HG02763 (cell line): ENCODE results near the gene SDCBP2.

Source experiments
- ATAC-seq: cut with Tn5 transposase; IDR thresholded peaks from one replicate; pipeline ENCODE4 v1.9.1; 2021; ENCODE audit warnings: mild to moderate bottlenecking, moderate library complexity; ENCODE audit not compliant: unreplicated experiment

The SDCBP2 gene

DNA sequence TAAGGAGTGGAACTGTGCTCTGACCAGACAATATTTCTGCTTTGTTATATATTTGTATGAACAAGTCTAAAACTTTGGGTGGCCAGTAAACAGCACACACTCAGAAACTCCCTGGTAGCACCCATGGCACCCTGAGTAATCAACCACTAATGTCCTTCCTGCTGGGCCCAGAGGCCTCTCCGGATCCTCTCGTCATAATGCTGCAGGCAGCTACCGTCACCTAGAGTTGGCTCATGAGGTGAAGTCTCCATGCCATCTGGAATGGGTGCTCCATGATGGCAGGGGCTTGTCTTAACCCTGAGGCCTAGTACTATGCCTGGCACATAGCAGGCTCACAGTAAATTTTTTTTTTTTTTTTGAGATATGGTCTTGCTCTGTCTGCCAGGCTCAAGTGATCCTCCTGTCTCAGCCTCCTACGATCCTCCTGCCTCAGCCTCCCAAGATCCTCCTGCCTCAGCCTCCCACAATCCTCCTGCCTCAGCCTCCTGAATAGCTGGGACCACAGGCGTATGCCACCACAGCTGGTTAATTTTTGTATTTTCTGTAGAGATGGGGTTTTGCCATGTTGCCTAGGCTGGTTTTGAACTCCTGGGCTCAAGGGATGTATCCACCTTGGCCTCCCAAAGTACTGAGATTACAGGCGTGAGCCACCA lies 3.0 kb upstream of the SDCBP2 start:
- ATAC-seq: no peak

DNA sequence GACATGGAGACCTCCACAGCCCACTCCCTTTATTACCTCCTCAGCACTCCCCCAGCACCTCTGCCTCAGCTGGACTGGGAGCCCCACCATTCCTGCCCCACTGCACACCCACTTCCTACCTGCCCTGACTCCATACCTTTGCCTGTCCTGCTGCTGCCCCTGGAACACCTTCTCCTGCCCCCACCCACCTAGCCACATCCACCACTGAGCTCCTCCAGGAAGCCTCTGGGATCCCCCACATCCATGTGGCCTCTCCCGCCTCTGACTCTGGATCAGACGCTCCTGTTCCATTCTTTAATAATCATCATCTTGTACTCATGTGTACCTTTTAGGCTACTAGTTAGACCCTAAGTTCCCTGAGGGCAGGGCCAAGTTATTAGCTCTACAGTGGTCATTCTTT lies 2.2 kb upstream of the SDCBP2 start:
- ATAC-seq: no peak

DNA sequence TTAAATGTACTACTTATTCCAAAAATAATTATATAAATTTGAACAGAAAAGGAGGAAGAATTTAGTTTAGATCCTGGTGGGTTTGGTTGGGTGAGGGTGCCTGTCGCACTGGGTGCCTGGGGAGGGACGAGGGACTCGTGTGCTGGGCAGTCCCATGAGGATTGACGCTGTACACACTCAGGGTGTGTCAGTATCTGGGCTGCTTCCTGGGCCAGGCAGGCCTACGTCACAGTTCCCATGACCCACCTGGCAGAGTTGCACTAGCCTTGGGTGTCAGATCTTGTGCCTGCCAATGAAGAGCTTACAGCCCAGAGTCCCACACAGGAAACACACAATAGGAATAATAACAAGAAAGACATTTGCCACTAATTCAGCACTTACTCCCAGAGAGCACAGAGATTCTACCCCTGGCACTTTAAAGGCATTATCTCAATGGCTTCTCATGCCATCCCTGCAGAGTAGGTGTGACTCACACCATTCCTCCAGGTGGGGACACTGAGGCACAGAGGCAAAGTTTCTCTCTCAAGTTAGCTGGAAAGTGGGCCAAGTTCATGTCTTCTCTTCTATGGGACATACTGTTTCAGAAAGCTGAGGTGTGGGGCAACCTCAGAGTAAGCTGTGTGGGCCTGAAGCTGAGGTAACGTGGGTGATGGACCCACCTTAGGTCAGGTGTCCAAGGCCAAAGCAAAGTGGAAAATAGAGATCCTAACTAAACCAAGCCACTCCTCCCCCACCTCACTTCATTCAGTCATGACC lies 1.3 kb upstream of the SDCBP2 start:
- no peak for ATAC-seq

DNA sequence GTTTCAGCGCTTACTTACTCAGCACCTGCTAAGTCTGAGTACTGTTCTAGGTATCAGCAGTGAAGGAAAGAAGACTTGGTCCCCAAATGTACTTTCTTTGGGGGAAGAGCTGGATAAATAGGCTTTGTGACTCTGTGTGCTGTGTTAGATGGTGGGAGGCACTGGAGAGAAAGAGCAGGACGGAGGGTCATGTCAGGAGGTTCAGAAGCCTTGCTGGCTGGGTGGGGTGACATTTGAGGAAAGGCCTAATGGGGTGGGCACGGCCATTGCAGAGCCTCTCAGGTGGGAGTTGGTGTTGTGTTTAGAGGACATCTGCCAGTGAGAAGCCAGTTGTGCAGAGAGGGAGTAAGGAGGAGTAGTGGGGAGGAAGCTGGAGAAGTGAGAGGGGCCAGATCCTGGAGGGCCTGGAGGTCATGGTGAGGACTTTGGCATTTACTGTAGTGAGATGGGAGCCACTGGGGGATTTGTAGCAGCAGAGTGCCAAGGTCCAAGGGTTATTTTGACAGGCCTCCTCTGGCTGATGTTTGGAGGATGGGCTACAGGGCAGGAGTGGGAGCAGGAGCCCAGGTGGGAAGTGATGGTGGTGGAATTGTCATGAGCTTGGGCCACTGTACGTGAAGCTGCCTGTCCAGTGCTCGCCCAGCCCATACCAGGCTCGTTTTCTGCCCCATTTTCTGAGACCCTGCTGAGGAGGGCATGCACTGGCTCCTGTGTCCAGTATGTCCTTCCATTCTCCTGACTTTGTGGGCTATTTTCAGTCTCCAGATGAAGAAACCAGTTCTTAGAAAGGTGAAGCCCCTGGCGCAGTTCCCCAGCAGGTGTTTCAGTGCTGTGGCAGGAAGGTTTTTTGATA lies 886 bp downstream of the SDCBP2 start:
- no peak for ATAC-seq

DNA sequence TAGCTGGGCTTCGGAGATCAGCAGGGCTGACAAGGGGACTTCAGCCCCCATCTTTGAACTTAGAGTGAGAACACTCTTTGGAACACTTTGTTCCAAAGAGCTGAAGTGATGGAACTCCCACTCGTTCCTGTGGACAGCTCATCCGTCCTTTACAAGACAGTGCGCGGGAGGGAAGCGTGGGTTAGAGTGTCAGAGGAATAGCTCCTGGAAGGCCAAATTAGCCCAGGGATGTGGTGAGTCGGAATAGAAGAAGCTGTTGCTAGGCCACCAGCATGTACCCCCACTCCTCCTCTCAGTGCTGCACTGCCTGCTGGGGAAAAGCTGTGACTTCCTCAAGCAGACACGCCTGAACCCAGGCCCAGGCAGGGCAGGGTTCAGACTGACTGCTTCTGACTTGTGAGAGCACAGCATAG lies 1.7 kb downstream of the SDCBP2 start:
- ATAC-seq: no peak

DNA sequence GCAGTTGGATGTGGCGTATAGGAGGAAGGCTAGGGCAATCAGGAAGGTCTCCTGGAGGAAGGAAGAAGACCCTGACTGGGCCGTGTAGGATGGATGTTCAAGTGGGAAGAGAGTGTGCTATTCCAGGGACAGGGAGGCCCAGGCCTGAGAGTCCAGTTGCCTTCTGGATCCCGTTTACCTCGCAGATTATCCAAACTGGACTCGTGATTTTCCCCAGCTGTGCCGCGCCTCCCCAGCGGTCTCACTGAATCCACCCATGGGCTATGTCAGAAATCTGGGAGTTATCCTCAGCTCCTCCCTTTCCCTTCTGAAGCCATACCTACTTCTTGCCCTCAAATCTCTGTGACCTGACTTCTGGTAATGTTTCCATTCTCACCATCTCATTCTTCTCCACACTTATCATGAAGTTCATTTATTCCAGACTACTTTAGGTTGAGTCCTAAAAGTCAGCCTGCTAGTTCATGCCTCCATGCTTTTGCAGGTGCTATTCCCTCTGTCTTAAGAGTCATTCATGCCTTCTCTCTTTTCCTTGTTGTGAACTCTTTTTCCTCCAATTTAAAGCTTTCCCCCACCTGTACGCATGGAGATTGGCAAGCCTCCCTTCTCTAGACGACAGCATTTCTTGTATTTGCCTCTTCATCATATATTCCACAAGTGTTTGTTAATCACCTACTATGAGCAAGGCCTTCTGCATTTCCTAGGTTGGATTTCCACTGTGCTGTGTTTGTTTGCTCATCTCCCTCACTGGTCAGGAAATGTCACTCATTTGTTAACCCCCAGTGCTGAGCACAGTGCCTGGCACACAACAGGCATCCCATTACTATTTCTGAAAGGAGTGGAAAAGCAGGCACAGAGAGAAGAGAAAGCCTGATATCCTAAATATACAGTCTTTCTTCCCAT lies 2.7 kb downstream of the SDCBP2 start:
- ATAC-seq: no peak

DNA sequence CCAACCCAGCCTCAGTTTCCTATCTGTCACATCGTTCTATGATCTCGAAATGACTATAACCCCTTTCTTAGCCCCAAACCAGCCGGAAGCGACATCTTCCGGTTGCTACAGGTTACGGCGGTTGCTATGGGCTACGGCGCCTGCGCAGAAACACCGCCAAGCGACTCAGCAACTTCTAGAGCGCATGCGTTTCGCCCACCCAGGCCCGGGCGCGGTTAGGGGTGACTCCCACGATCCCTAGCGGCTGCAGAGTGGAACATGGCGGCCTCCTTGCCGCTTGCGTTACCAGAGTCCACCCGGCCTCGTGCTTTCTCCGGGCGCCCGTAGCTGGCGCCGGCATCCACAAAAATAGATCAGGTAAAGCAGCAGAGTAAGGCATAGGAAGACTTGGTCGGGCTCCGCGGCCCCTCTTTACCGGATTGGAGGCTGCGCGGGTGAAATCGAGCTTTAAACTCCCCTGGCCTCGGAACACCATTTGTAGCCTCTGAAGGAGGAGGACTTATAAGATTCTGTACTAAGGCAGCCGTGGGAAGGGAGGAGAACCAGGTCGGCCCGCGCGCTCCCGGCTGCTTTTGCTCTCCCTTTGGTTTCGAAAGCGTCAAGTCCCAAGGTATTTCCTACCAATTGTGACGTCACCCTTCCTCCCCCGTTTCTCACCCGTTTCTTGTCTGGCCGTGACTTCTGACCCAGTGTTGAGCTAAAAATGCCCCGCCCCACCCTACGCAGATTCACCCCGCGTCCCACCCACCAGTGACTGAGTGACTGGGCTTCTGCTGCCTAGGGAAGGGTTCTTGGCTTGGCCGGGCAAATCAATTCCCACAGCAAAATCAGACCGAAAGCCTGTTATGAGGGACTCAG lies 3.5 kb downstream of the SDCBP2 start:
- ATAC-seq: peak; percentile 83

DNA sequence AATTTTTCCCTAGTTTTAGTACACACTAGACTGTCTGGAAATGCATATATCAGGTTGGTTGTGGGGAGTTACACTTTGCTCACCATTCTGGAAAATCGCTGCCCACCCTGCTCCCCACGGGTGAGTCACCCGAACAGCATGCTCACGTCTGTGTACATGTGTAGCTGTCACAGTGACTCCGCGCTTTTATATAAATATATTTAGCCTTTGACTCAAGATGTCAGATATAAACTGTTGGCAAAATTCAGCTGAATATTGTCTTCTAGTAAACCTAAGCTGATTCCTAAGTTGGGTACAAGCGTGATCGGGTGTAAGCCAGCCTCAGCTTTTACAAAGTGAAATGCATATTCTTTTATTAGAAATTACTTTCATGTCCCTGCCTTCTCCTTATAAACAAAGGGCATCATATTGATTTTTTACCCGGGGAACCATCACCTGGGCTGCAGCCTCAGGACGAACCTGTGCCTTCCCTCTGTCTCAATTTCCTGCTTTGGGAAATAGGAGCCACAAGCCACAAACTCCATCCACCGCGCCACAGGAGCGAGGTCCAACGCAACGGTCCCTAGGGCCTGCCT lies 4.3 kb downstream of the SDCBP2 start:
- peak; percentile 5 for ATAC-seq

DNA sequence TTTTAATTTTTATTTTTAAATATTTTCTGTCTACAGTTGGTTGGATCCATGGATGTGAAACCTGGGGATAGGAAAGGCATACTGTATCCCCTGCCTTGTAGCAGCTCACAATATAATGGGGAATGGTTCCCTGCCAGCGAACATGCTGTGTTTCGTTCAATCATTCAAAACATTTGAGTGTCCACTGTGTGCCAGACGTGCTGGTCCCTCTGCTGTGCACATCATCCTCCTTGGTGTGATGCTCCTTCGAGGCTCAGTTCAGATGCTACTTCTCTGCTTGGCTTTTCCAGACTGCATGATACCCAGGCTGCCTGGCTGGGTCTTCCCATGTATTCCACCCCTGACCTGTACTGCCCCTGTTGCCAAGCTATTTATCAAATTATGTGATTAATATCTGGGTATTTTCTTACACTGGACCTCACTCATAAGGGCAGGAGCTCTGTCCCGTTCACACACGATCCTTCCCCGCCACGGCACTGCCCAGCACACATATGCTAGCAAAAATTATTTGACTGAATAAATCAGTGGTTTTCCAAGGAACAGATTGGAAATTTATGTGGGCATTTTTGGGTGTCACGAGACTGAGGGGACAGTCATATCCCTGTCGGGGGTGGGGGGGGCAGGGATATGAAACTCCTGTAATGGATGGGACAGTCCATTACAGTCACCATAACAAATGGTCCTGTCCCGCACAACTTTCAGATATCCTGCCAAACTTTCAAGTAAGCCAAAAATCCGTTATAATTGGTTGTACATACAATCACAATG lies 4.9 kb downstream of the SDCBP2 start:
- ATAC-seq: no peak

DNA sequence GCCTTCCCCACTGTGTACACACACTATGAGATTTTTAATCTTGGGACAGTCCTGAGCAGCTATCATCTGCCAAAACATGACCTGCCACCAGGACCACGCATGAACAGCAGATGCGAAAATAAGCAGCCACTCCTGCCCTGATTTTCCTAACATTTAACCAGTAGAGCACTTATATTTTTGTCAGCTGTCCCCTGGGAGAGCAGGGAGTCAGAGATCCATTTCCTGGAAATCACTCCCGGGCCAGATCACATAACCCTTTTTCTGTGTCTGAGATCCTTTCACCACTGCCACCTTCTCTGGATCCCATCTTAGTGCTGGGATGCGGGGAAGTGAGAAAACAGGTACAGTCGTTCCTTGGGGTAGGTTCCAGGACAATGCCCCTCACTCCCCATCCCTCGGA lies 5.7 kb downstream of the SDCBP2 start:
- ATAC-seq: no peak

DNA sequence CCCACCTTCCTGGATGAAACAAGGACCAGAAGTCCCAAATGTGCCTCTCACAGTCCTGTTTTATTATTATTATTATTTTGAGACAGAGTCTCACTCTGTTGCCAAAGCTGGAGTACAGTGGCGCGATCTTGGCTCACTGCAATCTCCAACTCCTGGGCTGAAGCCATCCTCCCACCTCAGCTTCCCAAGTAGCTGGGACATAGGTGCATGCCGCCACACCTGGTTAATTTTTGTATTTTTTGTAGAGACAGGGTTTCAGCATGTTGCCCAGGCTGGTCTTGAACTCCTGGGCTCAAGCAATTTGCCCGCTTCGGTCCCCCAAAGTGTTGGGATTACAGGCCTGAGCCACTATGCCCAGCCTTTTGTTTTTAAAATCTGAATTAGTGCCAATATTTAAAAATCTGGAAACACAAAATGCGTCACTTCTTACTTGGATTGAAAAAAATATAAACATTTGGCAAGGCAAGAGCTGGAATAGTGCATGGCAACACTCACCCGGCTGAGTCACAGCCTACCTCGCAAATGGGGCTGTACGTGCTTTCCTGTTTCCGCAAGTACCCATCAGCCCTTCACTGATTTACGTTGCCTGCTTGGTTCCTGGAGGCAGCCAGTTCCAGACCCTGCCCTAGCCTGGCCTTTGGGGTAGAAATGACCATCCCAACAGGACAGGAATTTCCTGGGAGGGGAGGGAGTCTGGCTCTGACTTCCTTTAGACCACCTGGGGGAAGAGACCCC lies 6.3 kb downstream of the SDCBP2 start:
- ATAC-seq: no peak

DNA sequence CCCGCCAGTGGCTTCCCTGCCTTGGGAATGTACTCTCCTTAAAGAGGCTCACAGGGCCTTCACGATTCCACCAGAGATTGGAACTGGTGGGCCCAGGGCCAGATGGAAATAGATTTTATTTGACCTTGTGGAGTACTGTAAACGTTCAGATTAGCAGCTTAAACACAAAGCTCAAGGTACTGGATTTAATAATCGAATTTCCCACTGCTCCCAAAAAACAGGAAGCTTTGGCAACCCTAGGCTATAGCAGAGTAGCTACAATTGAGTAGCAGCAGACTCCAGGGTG lies 7.3 kb downstream of the SDCBP2 start:
- no peak for ATAC-seq

DNA sequence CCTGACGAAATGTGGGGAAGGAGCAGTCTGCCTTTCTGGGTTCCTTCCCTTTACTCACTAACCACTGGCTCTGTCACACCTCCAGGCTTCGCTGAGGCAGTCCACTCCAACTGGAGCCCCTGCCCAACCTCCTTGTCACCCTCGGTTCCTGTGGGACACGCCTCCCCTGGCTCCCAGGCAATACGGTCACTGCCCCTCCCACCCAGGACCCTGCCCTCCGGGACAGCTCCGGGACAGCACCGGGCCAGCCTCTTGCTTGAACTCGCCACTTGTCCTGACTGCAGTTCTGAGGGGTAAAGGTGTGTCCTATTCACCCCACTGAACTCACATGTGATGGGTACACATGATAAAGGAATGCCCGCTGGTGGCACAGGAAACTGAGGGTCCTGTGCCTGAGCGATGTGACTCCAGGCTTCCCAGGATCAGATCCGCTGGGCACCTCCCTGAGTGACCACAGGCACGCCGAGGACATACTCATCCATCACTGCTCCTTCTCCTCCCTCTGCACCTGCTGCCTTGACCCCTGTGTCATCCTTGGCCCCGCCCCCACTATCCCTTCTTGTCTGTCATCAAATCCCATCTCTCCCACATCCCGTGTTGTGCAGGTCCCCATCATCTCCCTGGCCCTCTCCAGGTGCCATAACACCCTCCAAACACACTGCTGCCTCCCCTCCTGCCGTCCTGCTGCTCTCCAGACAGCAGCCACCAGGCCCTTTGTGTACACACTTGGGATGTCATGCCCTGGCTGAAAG lies 7.9 kb downstream of the SDCBP2 start:
- ATAC-seq: no peak

DNA sequence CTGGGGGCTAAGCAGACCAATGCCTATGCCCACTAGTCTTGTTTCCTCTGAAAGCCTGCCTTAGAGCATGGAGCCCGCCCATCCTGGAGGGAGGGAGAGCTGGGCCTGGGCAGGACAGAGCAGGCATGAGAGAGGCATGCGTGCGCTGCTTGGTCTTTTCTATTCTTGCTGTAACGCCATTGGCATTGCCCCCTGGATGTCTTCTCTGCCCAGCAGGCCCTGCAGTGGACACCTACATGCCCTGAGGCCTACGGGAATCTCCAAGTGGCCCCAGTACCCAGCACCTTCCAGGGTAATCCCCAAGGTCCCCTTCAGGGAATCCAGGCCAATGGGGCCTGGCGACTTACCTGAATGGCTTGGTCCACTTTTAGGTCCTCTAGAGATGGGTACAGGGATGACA lies 8.9 kb downstream of the SDCBP2 start:
- ATAC-seq: no peak

DNA sequence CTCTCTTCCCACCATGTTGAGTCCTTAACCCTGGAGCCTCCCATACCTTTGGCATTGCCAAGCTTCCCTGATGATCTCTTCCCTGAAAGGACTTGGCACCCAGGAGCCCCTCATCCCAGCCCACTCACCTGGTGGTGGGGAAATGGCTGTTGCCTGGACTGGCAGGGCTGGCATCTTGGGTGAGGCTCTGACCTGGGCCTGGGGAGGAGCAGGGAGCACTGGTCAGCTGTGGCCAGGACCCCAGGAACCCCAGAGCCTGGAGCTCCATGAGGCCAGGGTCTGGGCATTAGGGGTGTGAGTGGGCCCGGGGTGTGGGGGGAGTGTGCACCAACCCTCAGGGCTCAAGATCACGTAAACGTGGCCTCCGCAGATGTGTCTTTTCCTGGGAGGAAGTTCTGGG lies 9.5 kb downstream of the SDCBP2 start:
- no peak for ATAC-seq

DNA sequence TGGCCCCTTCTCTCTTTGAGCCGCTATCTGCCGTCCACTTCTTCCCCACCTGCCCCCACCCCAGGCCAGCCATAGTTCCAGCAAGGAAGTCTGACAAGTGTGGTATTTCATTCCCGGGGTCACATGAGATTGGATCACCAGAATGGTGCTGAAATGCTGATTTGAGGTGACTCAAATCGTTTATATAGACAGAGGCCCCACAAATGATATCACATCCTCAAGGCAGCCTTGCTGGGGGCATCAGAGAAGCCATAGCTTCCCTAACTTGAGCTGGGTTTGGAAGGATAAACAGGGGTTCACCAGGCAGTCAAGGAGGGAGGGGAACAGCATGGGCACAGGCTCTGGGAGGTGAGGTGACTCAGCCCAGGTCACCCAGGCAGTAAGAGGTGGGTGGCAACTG lies 9.9 kb downstream of the SDCBP2 start:
- ATAC-seq: no peak

DNA sequence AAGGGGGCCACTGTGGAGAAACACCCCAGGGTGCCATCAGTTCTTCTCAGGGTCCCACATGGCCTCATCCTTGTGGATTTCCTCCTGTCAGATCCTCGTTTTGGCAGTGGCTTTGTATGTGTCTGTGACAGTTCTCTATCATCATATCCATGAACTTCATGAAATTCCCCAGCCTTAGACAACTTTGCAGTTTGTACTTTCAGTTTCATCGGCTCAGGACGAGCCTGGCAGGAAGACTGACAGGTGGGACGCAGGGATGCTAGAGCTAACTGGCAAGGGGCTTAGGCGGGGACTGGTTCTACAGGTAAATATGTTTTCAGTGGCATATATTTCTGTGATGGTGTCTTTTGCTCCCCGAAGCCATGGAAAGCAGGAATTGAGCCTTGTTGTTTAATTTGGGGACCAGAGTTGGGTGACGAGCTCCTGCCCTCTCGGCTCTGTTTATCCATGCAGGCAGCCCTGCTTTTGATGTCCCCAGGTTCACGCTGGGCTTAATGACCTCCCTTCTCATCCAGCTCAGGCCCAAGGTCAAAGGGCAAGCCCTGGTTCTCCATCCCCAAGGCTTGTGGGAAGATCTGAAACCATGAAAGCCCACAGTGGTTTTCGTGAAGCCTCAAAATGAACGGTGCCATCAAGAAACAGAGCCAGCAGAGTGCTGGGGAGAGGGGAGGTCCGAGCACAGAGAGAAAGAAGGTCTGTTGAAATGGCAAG lies 11.2 kb downstream of the SDCBP2 start:
- no peak for ATAC-seq
